ENCODE results near the gene MARS2. TPM values are rescaled to one million over a fixed set of nuclear protein-coding genes. Genes with fewer than 3 reads are reported as not detected.
"Not testable (repeated sequence)": the region's sequence is repeated elsewhere in the genome, so short reads cannot be mapped to it uniquely, and the experiment has no call there.

Gene MARS2
- total RNA-seq, 1 donor from 2014 or later: 16.8 TPM

- Mint-ChIP-seq H3K4me3 (ENCODE audit: low read depth) (no peak overlapping the region), H3K27ac (no peak overlapping the region), H3K27me3 (ENCODE audit: low read depth) (peaks cover 17% of the 10 kb centered on the region), H3K36me3 (ENCODE audit: low read depth) (no peaks in the 10 kb centered on the region), H3K4me1 (ENCODE audit: low read depth) (no peaks in the 10 kb centered on the region), H3K9me3 (no peaks in the 10 kb centered on the region)
- DNase-seq (ENCODE audit: low spot score): no peak
- intact Hi-C loops (cut with micrococcal nuclease): no loop called here
These were observed 28.1 kb upstream of the MARS2 start for GRCh38 chr2:197677056-197677455.

GRCh38 chr2:197677483-197677882, 27.7 kb upstream of the MARS2 start:
- Mint-ChIP-seq H3K4me1 (ENCODE audit: low read depth) (no peaks in the 10 kb centered on the region), H3K9me3 (no peaks in the 10 kb centered on the region), H3K27ac (no peak overlapping the region), H3K36me3 (ENCODE audit: low read depth) (no peaks in the 10 kb centered on the region), H3K4me3 (ENCODE audit: low read depth) (no peak overlapping the region), H3K27me3 (ENCODE audit: low read depth) (peaks cover 19% of the 10 kb centered on the region)
- no peak for DNase-seq (ENCODE audit: low spot score)
- intact Hi-C loops (cut with micrococcal nuclease): no loop called here

- intact Hi-C loops (cut with micrococcal nuclease); H3K9me3 Mint-ChIP-seq; H3K27ac Mint-ChIP-seq; H3K36me3 Mint-ChIP-seq (ENCODE audit: low read depth); DNase-seq (ENCODE audit: low spot score); H3K4me3 Mint-ChIP-seq (ENCODE audit: low read depth); H3K27me3 Mint-ChIP-seq (ENCODE audit: low read depth); H3K4me1 Mint-ChIP-seq (ENCODE audit: low read depth): not testable (repeated sequence)
These were observed 10.0 kb upstream of the MARS2 start for GRCh38 chr2:197695206-197695605.

GRCh38 chr2:197695971-197696370, 9.2 kb upstream of the MARS2 start:
- H3K4me3 Mint-ChIP-seq (ENCODE audit: low read depth); H3K9me3 Mint-ChIP-seq; DNase-seq (ENCODE audit: low spot score); intact Hi-C loops (cut with micrococcal nuclease); H3K27ac Mint-ChIP-seq; H3K36me3 Mint-ChIP-seq (ENCODE audit: low read depth); H3K27me3 Mint-ChIP-seq (ENCODE audit: low read depth): not testable (repeated sequence)
- H3K4me1 Mint-ChIP-seq (ENCODE audit: low read depth): peaks cover 11% of the 10 kb centered on the region

- intact Hi-C loops (cut with micrococcal nuclease); H3K27me3 Mint-ChIP-seq (ENCODE audit: low read depth); DNase-seq (ENCODE audit: low spot score); H3K36me3 Mint-ChIP-seq (ENCODE audit: low read depth); H3K9me3 Mint-ChIP-seq; H3K4me3 Mint-ChIP-seq (ENCODE audit: low read depth); H3K27ac Mint-ChIP-seq: not testable (repeated sequence)
- H3K4me1 Mint-ChIP-seq (ENCODE audit: low read depth): peaks cover 16% of the 10 kb centered on the region
These were observed 8.6 kb upstream of the MARS2 start for GRCh38 chr2:197696571-197696970.

- not testable (repeated sequence) for H3K4me3 Mint-ChIP-seq (ENCODE audit: low read depth); DNase-seq (ENCODE audit: low spot score); H3K36me3 Mint-ChIP-seq (ENCODE audit: low read depth); H3K27ac Mint-ChIP-seq; H3K27me3 Mint-ChIP-seq (ENCODE audit: low read depth)
- Mint-ChIP-seq H3K9me3 (peaks cover 13% of the 10 kb centered on the region), H3K4me1 (ENCODE audit: low read depth) (peaks cover 21% of the 10 kb centered on the region)
- intact Hi-C loops (cut with micrococcal nuclease): loop anchor here (10.0 kb wide), 2 partner anchors 345 to 425 kb away; no protein-coding TSS in a partner anchor
These were observed 5.4 kb upstream of the MARS2 start for GRCh38 chr2:197699724-197700123.

GRCh38 chr2:197700960-197701359, 4.2 kb upstream of the MARS2 start:
- peaks cover 13% of the 10 kb centered on the region for H3K9me3 Mint-ChIP-seq
- intact Hi-C loops (cut with micrococcal nuclease): loop anchor here (10.0 kb wide), 2 partner anchors 344 to 424 kb away; no protein-coding TSS in a partner anchor
- H3K27ac Mint-ChIP-seq: no peak overlapping the region
- H3K4me3 Mint-ChIP-seq (ENCODE audit: low read depth): no peak overlapping the region
- no peak for DNase-seq (ENCODE audit: low spot score)
- peaks cover 23% of the 10 kb centered on the region for H3K4me1 Mint-ChIP-seq (ENCODE audit: low read depth)
- no peaks in the 10 kb centered on the region for H3K36me3 Mint-ChIP-seq (ENCODE audit: low read depth)
- peaks cover 2% of the 10 kb centered on the region for H3K27me3 Mint-ChIP-seq (ENCODE audit: low read depth)

GRCh38 chr2:197704434-197705120, 592 bp upstream of the MARS2 start:
- peaks cover 6% of the 10 kb centered on the region for H3K9me3 Mint-ChIP-seq
- intact Hi-C loops (cut with micrococcal nuclease): loop anchor here (1.0 to 10.0 kb wide), 6 partner anchors 204 to 1065 kb away; partner anchors contain the start of genes CCDC150, COQ10B and HSPE1
- peaks cover 24% of the 10 kb centered on the region for H3K36me3 Mint-ChIP-seq (ENCODE audit: low read depth)
- H3K4me1 Mint-ChIP-seq (ENCODE audit: low read depth): peaks cover 42% of the 10 kb centered on the region
- no peaks in the 10 kb centered on the region for H3K27me3 Mint-ChIP-seq (ENCODE audit: low read depth)
- H3K4me3 Mint-ChIP-seq (ENCODE audit: low read depth): peak overlapping the region; percentile 78
- no peak for DNase-seq (ENCODE audit: low spot score)
- H3K27ac Mint-ChIP-seq: peak overlapping the region; percentile 85

- peak overlapping the region; percentile 81 for H3K27ac Mint-ChIP-seq
- peaks cover 33% of the 10 kb centered on the region for H3K36me3 Mint-ChIP-seq (ENCODE audit: low read depth)
- peaks cover 3% of the 10 kb centered on the region for H3K9me3 Mint-ChIP-seq
- intact Hi-C loops (cut with micrococcal nuclease): loop anchor here (1.0 to 10.0 kb wide), 6 partner anchors 206 to 1067 kb away; partner anchors contain the start of genes CCDC150, COQ10B and HSPE1
- peaks cover 45% of the 10 kb centered on the region for H3K4me1 Mint-ChIP-seq (ENCODE audit: low read depth)
- peak; percentile 39 for DNase-seq (ENCODE audit: low spot score)
- no peaks in the 10 kb centered on the region for H3K27me3 Mint-ChIP-seq (ENCODE audit: low read depth)
- peak overlapping the region; percentile 92 for H3K4me3 Mint-ChIP-seq (ENCODE audit: low read depth)
These were observed 1.0 kb downstream of the MARS2 start for GRCh38 chr2:197705912-197706838.

GRCh38 chr2:197706839-197707207, 1.7 kb downstream of the MARS2 start:
- H3K9me3 Mint-ChIP-seq: peaks cover 3% of the 10 kb centered on the region

GRCh38 chr2:197707316-197708213, 2.4 kb downstream of the MARS2 start:
- H3K4me1 Mint-ChIP-seq (ENCODE audit: low read depth): peaks cover 43% of the 10 kb centered on the region
- H3K36me3 Mint-ChIP-seq (ENCODE audit: low read depth): peaks cover 38% of the 10 kb centered on the region
- no peak overlapping the region for H3K27ac Mint-ChIP-seq
- DNase-seq (ENCODE audit: low spot score): no peak
- peak overlapping the region; percentile 92 for H3K4me3 Mint-ChIP-seq (ENCODE audit: low read depth)
- H3K27me3 Mint-ChIP-seq (ENCODE audit: low read depth): no peaks in the 10 kb centered on the region
- H3K9me3 Mint-ChIP-seq: peaks cover 2% of the 10 kb centered on the region
- intact Hi-C loops (cut with micrococcal nuclease): loop anchor here (1.0 to 10.0 kb wide), 6 partner anchors 71 to 589 kb away; partner anchors contain the start of gene MOB4

More at GRCh38 chr2:197706839-197707207, 1.7 kb downstream of the MARS2 start:
- peaks cover 43% of the 10 kb centered on the region for H3K4me1 Mint-ChIP-seq (ENCODE audit: low read depth)
- peak overlapping the region; percentile 92 for H3K4me3 Mint-ChIP-seq (ENCODE audit: low read depth)
- H3K27me3 Mint-ChIP-seq (ENCODE audit: low read depth): no peaks in the 10 kb centered on the region
- intact Hi-C loops (cut with micrococcal nuclease): loop anchor here (1.0 to 10.0 kb wide), 5 partner anchors 71 to 418 kb away; partner anchors contain the start of gene MOB4
- H3K36me3 Mint-ChIP-seq (ENCODE audit: low read depth): peaks cover 38% of the 10 kb centered on the region
- H3K27ac Mint-ChIP-seq: no peak overlapping the region
- no peak for DNase-seq (ENCODE audit: low spot score)

- peak overlapping the region; percentile 66 for H3K4me3 Mint-ChIP-seq (ENCODE audit: low read depth)
- H3K27ac Mint-ChIP-seq: no peak overlapping the region
- H3K36me3 Mint-ChIP-seq (ENCODE audit: low read depth): peaks cover 45% of the 10 kb centered on the region
- no peaks in the 10 kb centered on the region for H3K27me3 Mint-ChIP-seq (ENCODE audit: low read depth)
- peaks cover 51% of the 10 kb centered on the region for H3K4me1 Mint-ChIP-seq (ENCODE audit: low read depth)
- no peaks in the 10 kb centered on the region for H3K9me3 Mint-ChIP-seq
- no peak for DNase-seq (ENCODE audit: low spot score)
- intact Hi-C loops (cut with micrococcal nuclease): loop anchor here (1.0 to 10.0 kb wide), 4 partner anchors 276 to 588 kb away; no protein-coding TSS in a partner anchor
These were observed 3.2 kb downstream of the MARS2 start for GRCh38 chr2:197708331-197708730.

All from activated T-helper 2 cell treated with anti-CD3 and anti-CD28 coated beads, Interferon-gamma antibody, Interleukin-2, Interleukin-4, amounts not matched to agents 10 μg/mL and 5 μg/mL and 100 μg/mL, durations not matched to agents 14 hours and 24 hours and 36 hours (primary cell).